Esophagus squamous epithelium (tissue), 4 donors: ENCODE results near the gene TCF12.

Experiments used
- CTCF ChIP-seq, 6 experiments: fragments of 450-650 bp in 4 of 6; fragments of 200-600 bp in 2 of 6; sonication (generic) in 2 of 6; IDR thresholded peaks; one replicate each; pipeline ENCODE4 v1.5.1; 2016 to 2019; ENCODE audit warnings: antibody characterized with exemption in 6 of 6, mild to moderate bottlenecking in 4 of 6, moderate library complexity in 4 of 6
- POLR2A ChIP-seq, 4 donors: fragments of 450-650 bp; IDR thresholded peaks; one replicate each; pipeline ENCODE4 v1.6.1; 2017; ENCODE audit warnings: antibody characterized with exemption in 4 of 4, mild to moderate bottlenecking in 4 of 4, moderate library complexity in 3 of 4

GRCh38 chr15:57308170-57308545 lies 389.7 kb downstream of the TCF12 start:
- TF ChIP-seq CTCF (IDR thresholded peaks at IDR 0.05) (no peak), POLR2A (IDR thresholded peaks at IDR 0.05) (no peak)
